TTC549 (cell line): ENCODE data around the gene SLC2A11.

ENCODE experiments used
- FAIRE-seq: peaks from 2 replicates; lab custom pipeline; 2012; peaks lifted over from hg19 to GRCh38; lab: Jason Lieb, UNC

SLC2A11 gene

DNA sequence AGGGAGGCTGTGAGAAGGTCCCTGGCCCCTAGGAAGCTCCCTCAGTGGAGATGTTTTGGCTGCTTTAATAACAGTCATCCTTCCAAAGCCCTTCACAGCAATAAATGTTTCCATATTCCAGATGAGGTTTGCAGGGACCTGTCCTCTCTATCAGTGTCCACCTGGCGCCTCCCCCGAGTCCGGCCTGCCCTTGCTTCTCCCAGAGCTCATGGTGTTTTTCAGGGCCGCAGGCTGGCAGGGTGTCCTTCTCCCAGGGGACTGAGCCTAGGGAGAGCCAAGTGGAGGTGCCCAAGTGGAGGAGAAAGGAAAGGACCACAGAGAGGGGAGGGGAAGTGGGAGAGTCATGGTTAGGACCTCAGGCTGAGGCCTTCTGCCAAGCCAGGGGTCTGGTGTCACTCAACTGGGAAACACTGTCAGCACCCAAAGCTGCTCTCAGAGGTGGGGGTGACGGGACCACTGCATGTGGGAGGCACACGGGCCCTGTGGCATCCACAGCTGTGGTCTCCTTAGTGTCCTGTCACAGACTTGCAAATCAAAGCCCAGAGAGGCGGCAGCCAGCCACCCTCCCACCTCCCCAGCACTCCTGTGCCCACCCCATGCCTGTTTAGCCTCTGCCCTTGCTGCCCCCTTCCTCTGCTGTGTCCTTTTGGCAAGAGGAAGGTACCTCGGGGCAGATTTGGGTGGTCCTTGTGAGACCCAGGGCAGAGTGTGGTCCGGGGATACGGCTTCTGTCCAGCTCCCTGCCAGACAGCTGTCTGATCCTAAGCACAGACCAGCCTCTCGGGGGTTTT lies 25.3 kb upstream of the SLC2A11 start:
- no peak for FAIRE-seq

DNA sequence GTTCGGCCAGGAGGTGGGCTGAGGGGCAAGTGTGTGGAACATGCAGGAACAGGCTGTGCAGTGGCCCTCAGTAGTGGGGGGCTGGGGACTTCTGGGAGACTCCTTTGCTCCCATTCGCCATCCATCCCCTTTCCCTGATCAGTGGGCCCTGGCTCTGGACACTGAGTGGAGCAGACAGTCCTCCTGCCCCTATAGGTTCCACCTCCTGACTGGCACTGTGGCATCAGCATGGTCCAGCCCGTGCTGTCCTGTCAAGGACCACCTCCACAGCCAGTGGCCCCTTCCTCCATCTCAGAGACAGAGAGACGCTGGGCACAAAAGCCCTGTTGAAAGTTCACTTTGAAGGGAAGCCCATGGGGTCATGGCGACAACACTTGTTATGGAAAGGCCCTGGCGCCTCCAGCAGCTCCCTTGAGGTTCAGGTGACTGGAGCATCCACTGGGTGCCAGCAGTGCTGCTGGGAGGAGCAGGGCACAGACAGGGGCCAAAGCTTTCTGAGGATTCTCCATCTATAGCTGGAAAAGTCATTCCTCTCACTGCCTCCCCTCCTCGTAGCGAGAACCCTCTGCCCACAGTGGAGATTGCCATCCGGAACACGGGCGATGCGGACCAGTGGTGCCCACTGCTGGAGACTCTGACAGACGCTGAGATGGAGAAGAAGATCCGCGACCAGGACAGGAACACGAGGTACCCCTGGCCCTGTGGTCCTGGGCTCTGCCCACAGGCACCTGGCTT lies 24.5 kb upstream of the SLC2A11 start:
- no peak for FAIRE-seq

- no peak for FAIRE-seq
These were observed 23.8 kb upstream of the SLC2A11 start for GRCh38 chr22:23833911-23834317.

DNA sequence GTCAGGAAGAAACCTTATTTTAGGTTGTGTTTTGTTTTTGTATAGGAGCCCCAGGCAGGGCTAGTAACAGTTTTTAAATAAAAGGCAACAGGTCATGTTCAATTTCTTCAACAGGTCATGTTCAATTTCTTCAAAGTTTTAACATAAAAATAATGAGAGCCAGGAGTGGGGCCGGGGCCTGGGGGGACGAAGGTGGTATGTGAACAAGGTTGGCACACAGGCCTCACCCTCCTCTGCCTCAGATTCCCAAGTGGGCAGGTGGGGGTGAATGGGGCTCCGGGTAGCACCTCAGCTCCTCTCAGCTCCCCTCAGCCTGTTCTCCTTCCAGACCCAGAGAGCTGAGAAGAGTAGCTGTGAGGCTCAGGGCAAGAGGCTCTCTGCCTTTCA lies 23.3 kb upstream of the SLC2A11 start:
- no peak for FAIRE-seq

DNA sequence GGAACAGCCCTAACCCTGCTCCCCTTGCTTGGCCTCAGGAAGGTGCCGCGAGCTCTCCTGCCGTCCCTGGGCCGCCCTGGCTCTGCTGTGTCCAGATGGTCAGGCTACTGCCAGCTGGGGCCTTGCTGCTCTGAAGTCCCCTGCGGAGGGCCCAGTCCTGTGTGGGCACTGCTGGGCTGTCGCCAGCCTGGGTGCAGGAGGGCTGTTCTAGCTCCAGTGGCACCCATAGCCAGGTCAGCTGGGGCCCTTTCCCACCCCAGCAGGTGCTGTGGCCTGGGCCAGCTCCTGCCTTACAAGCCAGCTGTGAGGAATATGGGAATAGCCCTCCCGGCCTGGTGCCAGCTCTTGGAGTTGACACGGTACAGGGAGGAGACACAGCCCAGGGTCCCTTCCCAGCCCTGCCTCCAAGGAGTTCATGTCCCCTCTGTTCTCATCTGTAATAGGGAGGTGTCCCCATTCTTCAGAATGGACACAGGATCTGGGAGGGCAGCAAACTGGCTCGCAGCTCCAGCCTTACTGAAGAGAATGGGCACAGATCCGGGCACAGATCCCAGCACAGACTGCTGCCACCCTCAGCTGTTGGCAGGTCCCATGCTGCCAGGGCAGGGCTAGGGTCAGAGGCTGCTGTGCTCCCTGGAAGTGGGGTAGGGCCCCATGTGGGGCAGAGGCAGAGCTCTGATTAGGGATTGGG lies 22.7 kb upstream of the SLC2A11 start:
- no peak for FAIRE-seq

- no peak for FAIRE-seq
These were observed 22.1 kb upstream of the SLC2A11 start for GRCh38 chr22:23835484-23836144.

DNA sequence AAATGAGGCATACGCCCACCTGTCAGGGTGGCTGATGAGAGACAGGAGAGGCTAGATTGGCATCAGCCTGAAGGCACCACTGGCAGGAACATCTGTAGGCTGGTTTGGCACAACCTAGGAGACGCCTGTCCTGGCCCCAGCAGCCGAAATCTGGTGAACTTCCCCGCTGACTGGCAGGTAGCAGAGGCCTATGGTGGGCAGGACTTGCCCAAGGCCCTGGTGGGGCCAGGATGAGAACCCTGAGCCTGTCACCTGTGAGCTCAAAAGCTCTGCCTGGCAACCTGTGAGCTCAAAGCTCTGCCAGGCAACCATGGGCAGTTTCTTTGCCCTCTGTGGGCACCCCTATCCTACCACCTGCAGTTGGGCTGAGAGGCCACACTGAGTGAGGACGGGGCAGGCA lies 21.4 kb upstream of the SLC2A11 start:
- no peak for FAIRE-seq

DNA sequence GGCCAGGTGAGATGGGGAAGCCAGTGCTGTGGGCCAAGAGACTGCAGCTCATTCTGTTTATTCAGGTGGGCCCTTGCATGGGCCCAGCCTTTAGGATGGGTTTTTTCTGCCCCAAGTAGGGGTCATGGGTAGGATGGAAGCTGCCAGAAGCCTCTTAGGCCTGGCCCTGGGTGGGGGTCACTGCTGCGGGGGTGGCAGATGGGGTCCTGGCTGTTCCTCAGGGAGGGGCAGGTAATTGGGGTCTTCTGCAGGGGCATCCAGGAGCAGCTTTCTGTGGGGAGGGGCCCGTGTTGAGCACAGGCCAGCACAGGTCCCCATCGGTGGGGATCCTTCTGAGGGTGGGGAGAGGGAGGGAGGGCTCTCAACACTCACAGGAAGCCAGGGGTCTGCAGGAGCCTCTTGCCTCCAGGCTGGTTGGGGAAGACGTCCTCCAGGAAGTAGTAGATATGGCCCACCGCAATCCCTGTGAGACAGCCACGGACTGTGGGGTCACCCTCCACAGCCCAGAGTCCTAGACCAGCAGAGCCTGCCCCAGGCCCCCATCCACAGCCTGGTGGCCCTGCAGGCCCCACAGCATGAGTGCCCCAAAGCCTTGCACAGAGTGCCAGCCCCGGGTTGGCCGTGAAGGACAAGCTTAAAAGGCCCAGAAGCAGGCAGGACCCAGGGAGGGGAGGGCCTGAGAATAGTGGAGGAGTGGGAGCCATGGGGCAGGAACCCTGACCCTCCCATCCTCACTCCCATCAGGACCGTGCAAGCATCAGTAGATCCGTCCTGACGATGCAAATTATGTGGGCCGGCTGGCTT lies 20.8 kb upstream of the SLC2A11 start:
- FAIRE-seq, result no peak

GRCh38 chr22:23837496-23837859 lies 20.2 kb upstream of the SLC2A11 start:
- FAIRE-seq, result no peak

GRCh38 chr22:23837911-23838680 lies 19.6 kb upstream of the SLC2A11 start:
- FAIRE-seq, result no peak

- FAIRE-seq, result no peak
These were observed 18.8 kb upstream of the SLC2A11 start, which contains the start of gene DERL3 for GRCh38 chr22:23838681-23839468. Gene DERL3, minus strand, starts transcription at chr22:23839006. Its CDS starts 19 bp downstream, at chr22:23838987.

GRCh38 chr22:23840026-23840425 lies 17.6 kb upstream of the SLC2A11 start:
- FAIRE-seq, result no peak

GRCh38 chr22:23841292-23841691 lies 16.4 kb upstream of the SLC2A11 start:
- no peak for FAIRE-seq

- FAIRE-seq, result no peak
These were observed 15.8 kb upstream of the SLC2A11 start for GRCh38 chr22:23841736-23842445.

- FAIRE-seq, result no peak
These were observed 15.1 kb upstream of the SLC2A11 start for GRCh38 chr22:23842599-23842998.

- no peak for FAIRE-seq
These were observed 12.9 kb upstream of the SLC2A11 start for GRCh38 chr22:23844739-23845202.

- no peak for FAIRE-seq
These were observed 12.2 kb upstream of the SLC2A11 start for GRCh38 chr22:23845265-23846080.

GRCh38 chr22:23846081-23846469 lies 11.6 kb upstream of the SLC2A11 start:
- no peak for FAIRE-seq
